GM12878 (cell line): ENCODE measurements around the gene BLACAT1. TPM values are rescaled to one million over a fixed set of nuclear protein-coding genes. Genes with fewer than 3 reads are reported as not detected.
A peak's percentile ranks its signal among the peaks of the same experiment; 100 is the strongest.

Source experiments
- GATAD2B ChIP-seq: fragments of 450-650 bp; conservative IDR thresholded peaks from 2 replicates; pipeline ENCODE4 v1.6.1; 2017; ENCODE audit warnings: low read depth, mild to moderate bottlenecking, moderate library complexity
- JUND ChIP-seq: IDR thresholded peaks from 2 replicates; pipeline ENCODE4 v1.6.1; 2012; ENCODE audit warnings: low read depth, mild to moderate bottlenecking, low read length, improper control_type of control experiment, moderate library complexity
- POLR2A ChIP-seq: IDR thresholded peaks from 2 replicates; pipeline ENCODE4 v1.6.1; 2011; ENCODE audit warnings: low read depth, mild to moderate bottlenecking, low read length
- REST ChIP-seq: IDR thresholded peaks from 2 replicates; pipeline ENCODE4 v1.6.1; 2012; ENCODE audit warnings: mild to moderate bottlenecking, low read depth, low read length
- SP1 ChIP-seq: IDR thresholded peaks from one replicate; pipeline ENCODE4 v1.6.1; 2011; ENCODE audit warnings: low read depth, low read length
- TCF12 ChIP-seq: IDR thresholded peaks from 2 replicates; pipeline ENCODE4 v1.6.1; 2011; ENCODE audit warnings: low read depth, mild to moderate bottlenecking, low read length
- TCF7 ChIP-seq: IDR thresholded peaks from 2 replicates; pipeline ENCODE4 v1.6.1; 2014; ENCODE audit warnings: antibody characterized with exemption, borderline replicate concordance
- ZBTB11 ChIP-seq: fragments of 450-650 bp; formaldehyde crosslinking; IDR thresholded peaks from 2 replicates; pipeline ENCODE4 v1.5.0; 2022; ENCODE audit warnings: mild to moderate bottlenecking, missing genetic modification characterization
- ZNF687 ChIP-seq: fragments of 450-650 bp; IDR thresholded peaks from 2 replicates; pipeline ENCODE4 v1.6.1; 2017; ENCODE audit warnings: mild to moderate bottlenecking, moderate library complexity
- polyA plus RNA-seq, 11 experiments: library from polyadenylated mRNA; depleted of rRNA in 4 of 11; unstranded in 6 of 11; stranded (reverse) in 5 of 11; fragments of >200 nt; fragmentation: Nextera tagmentation in 4 of 11; fragmentation: Illumina TruSeq in 1 of 11; extraction: Ambion mirVana in 4 of 11; extraction: Trizol in 1 of 11; gene quantifications; 1 replicate in 1 of 11; 2 replicates in 10 of 11; pipeline versions ENCODE4 v1.2.1 to v1.2.3, GENCODE V29; 2011 to 2016; ENCODE audit warnings: inconsistent platforms in 2 of 11, missing spikeins in 2 of 11, low read depth in 1 of 11
- total RNA-seq, 4 experiments: library from RNA; depleted of rRNA in 3 of 4; stranded (reverse); fragments of >200 nt in 3 of 4; fragmentation: Illumina TruSeq in 1 of 4; extraction: Trizol in 1 of 4; gene quantifications; 2 replicates each; pipeline versions ENCODE4 v1.2.1 to v1.2.3, GENCODE V29; 2013 to 2021

The BLACAT1 gene
- total and polyA plus RNA-seq, 10 of the 15 experiments (the other 5 are each of a cell fraction or from before 2014, with no cell fraction given), result 0.04 to 1.6 (median 0.15) TPM; not detected in 1

- no peak for TF ChIP-seq ZBTB11
- TF ChIP-seq GATAD2B, result 0 out of 2 replicates have a peak, but pooled peaks have one; percentile 10
- TF ChIP-seq JUND, result no peak
- peak; percentile 55; the same call in 1 of the 2 replicates for TF ChIP-seq POLR2A
- no peak for TF ChIP-seq TCF7
- no peak for TF ChIP-seq REST
- TF ChIP-seq TCF12, result no peak
- TF ChIP-seq SP1, result no peak
- peak; percentile 38; the same call in 1 of the 2 replicates for TF ChIP-seq ZNF687
- TF ChIP-seq, all 136 proteins: peak for 18
Measured at GRCh38 chr1:205440476-205441317, 15.1 kb downstream of the BLACAT1 start (continued).
